NCI-H526 (cell line): ENCODE data around the gene CCDC88C.
A peak's percentile ranks its signal among the peaks of the same experiment; 100 is the strongest.
"Not testable (repeated sequence)": the region's sequence is repeated elsewhere in the genome, so short reads cannot be mapped to it uniquely, and the experiment has no call there.

ENCODE experiments used
- DNase-seq, 2 experiments: peaks; one replicate each; lab custom pipeline; 2025; lab: John Stamatoyannopoulos, UW

CCDC88C gene

DNA sequence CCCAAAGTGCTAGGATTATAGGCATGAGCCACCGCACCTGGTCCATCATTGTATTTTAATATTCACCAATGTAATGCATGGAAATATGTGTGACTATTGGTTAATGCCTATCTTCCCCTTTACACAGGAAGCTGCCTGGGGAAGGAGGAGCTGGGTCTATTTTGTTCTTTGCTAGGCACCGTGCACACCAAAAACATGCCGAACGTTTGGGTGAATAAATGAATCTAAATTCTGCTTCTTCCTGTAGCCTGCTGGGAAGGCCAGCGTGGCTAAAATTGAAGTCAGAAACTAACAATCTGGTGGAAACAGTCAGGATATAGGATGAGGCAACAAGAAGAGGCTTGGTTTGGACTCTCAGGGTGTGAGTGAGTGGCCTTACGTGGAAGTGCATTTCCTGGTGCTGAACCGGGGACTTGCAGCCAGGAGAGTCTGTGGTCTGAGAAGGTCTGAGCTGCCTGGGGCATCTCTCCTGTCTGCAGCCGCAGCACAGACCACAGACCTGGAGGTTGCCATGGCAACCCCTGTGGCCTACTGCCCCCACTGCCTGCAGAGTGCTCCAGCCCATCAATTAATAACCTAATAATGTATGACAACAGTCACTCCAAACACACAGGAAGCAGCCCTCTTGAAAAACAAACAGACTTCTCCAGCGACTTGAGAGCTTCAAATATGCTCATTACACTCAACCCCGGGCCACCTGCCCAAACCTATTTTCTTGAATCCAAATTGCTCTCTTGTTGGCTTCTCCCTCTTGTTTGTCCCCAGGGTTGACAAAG, 167.6 kb downstream of the CCDC88C start:
- DNase-seq, result no peak

DNA sequence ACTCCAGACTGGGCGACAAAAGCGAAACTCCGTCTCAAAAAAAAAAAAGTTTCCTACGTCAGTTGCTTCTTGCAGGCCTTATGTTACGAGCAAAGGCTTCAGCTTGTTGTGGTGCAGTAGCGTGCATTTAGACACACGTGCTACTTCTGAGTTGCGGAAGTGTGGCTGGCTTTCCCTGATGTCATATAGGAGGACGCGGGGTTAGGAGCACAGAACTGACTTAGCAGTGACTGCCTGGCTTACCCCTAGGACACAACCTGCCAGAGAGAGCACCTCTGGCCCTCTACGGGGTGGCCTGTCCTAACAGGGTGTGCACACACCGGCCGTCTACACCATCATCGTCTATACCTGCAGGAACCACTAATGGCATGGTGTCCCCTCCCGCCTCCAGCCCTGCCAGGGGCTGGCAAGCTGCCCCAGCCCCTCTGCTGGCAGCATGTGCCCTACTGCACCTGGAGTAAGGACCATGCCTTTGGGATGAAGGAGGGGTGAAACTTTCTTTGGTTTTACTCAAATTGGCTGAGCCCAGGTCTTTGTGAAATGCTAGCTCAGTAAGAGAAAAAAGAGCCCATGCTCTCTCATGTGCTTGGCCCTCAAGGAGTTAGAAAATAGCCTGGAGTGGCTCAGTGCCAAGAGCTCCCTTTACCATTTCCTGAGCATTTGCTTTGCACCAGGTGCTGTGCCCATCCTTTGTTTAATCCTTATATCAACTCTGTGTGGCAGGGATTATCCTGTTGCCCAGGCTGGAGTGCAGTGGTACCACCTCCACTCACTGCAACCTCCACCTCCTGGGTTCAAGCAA, 171.4 kb downstream of the CCDC88C start:
- no peak for DNase-seq

- DNase-seq, result not testable (repeated sequence)
Measured at GRCh38 chr14:91245616-91246015, 172.0 kb downstream of the CCDC88C start.

GRCh38 chr14:91245029-91245428, 172.6 kb downstream of the CCDC88C start:
- no peak for DNase-seq

DNA sequence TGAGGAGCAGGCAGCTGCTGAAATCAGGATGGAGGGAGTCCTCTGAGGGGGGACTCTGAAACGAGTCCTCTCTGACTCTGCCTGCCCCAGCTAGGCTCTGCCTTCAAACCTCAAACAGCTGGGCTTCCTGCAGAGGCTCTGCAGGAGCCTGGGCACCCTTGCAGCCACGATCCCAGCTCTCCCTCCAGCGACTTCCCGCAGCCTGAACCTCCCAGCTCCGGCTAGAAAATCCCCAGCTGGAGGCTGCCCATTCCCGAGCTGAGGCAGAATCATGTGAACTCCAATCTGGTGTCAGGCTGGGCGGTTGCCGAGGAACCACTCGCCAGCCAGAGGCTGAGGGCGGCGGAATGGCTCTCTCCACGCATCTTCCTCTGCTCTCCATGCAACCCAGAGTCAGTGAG, 173.1 kb downstream of the CCDC88C start, which contains the start of gene GPR68:
TSS of gene GPR68 (minus strand) at position 204 of the 401 bp plus-strand sequence. CDS start 9,654 bp downstream, outside the sequence.
- peak in 1 of 2 experiments; percentile 55 for DNase-seq

GRCh38 chr14:91243074-91243471, 174.5 kb downstream of the CCDC88C start:
- no peak for DNase-seq

- no peak for DNase-seq
Measured at GRCh38 chr14:91242635-91243034, 175.0 kb downstream of the CCDC88C start.

GRCh38 chr14:91241863-91242262, 175.8 kb downstream of the CCDC88C start:
- DNase-seq, result no peak

GRCh38 chr14:91238661-91239060, 179.0 kb downstream of the CCDC88C start:
- no peak for DNase-seq

- no peak for DNase-seq
Measured at GRCh38 chr14:91238085-91238484, 179.5 kb downstream of the CCDC88C start.

DNA sequence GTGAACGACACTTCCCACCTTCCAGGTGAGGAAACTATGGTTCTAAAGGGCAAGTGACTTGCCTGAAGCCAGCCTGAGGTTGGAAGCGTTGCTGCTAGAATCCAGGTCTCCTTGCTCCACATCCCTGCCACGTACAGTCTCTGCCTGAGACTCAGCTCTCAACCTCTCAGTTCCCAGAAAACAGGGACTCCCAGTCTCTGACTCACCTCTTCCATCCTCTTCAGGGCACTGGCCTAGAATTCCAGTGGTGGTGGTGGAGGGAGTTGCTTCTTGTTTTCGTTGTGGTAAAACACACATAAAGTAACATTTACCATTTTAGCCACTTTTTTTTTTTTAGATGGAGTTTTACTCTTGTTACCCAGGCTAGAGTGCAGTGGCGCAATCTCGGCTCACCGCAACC, 180.4 kb downstream of the CCDC88C start:
- no peak for DNase-seq

- DNase-seq, result no peak
Measured at GRCh38 chr14:91235841-91236240, 181.8 kb downstream of the CCDC88C start.

DNA sequence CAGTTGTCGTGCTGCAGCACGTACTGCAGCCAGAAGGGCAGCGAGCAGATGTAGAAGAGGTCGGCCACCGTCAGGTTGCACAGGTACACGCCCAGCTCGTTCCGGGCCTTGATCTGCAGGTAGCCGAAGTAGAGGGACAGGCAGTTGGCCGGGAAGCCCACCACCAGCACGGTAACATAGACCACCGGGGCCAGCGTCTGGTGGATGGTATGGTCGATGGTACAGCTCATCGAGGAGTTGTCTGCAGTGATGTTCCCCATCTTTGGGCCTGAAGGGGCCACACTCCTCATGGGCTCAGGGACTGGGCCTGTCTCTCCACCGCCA, 182.9 kb downstream of the CCDC88C start:
- no peak for DNase-seq

GRCh38 chr14:91233936-91234790, 183.5 kb downstream of the CCDC88C start:
- no peak for DNase-seq

DNA sequence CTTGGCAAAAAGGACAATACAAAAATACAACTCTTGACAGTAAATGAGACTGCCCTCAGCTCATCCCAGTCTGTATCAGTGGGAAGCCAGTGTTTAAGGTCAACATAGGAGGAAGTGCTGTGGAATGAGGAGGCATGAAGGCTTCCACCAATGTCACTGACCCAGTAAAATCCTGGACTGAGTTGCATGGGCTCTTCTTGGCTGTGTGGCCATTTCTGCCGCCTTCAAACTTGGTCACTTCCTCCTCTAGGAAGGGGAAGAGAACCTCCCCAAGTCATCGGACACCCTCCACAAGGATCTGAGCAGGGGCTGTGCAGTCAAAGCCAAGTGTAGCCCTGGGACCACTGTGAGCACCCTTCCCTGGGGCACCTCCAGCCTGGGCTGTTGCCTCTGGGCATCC, 185.0 kb downstream of the CCDC88C start:
- DNase-seq, result no peak

DNA sequence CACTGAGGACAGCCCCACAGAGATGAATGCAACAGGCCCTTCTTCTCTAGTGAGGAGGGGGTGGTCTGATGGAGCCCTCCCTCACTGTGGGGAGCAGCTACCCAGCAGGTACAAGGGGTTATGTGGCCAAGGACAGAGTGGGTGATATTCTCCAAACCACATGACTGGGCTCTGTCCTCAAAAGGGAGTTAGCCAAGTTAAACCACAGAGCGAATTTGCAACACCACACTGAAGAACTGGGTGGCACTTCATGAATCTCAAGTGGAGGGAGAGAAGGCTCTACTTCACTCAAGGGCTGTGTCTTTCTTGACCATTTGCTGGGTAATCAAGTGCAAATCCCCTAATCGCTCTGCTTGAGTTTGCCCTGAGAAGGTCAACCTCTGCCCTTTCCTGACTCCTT, 185.6 kb downstream of the CCDC88C start:
- DNase-seq, result no peak

DNA sequence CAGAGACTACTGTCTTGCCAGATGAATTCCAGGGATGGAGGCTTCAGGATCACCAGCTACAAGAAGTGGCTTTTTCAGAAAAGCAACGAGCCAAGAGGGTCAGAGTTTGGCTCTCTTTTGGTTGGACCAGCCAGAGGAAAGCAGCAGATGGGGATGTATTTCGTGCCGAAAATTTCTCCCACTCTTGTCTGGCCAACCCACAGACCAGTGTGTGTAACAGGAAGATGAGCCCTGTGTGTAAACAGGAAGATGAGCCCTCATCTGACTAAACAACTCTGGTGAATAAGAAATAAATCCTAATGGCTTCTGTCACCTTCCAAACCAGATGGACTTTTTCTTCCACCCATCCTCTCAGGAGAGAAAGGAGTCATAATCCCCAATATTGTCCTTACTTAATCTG, 186.2 kb downstream of the CCDC88C start:
- no peak for DNase-seq

DNA sequence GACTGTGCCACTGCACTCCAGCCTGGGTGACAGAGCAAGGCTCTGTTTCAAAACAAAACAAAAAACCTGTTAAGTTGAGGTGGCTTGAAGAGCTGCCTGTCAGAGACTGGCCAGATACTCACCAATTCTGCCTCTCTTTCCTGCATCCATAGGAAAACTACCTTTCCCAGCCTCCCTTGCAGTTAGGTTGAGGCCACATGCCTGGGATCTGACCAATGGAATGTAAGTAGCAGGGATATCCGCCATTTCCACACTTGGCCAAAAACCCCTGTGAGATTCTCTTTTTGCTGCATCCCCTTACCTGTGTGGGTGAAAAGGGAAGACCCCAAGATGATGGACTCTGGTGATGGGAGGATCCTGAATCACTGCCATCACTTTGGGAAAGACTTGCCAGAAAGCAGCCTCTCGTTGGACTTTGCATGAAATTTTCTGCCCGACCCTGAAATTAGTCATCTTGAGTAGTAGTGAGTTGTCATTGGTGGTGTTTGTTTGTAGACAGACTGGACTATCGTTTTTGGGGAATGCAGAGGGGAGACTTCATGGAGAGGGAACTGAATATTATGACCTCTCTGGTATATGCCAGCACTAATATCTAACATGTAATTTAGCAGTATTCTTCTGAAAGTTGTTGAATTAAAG, 187.1 kb downstream of the CCDC88C start:
- DNase-seq, result peak in 1 of 2 experiments; percentile 23

GRCh38 chr14:91229743-91230200, 187.8 kb downstream of the CCDC88C start:
- no peak for DNase-seq

DNA sequence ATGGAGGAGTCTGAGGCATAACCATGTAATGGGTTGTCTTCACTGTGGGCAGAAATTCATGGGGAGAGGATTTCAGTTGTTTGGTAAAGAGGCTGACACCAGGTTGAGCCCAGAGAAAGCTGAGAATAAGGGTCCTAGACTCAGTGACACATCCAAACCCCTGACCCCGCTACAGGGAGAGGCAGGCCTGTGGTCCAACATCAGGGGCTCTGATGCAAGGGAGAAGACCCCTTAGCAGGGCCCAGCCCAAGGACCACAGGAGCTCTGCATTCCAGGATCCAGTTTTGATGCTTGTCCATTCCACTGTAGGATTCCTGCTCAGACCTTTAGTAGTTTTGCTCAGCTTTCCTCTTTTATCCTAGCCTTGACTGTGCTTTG, 188.6 kb downstream of the CCDC88C start:
- DNase-seq, result no peak

DNA sequence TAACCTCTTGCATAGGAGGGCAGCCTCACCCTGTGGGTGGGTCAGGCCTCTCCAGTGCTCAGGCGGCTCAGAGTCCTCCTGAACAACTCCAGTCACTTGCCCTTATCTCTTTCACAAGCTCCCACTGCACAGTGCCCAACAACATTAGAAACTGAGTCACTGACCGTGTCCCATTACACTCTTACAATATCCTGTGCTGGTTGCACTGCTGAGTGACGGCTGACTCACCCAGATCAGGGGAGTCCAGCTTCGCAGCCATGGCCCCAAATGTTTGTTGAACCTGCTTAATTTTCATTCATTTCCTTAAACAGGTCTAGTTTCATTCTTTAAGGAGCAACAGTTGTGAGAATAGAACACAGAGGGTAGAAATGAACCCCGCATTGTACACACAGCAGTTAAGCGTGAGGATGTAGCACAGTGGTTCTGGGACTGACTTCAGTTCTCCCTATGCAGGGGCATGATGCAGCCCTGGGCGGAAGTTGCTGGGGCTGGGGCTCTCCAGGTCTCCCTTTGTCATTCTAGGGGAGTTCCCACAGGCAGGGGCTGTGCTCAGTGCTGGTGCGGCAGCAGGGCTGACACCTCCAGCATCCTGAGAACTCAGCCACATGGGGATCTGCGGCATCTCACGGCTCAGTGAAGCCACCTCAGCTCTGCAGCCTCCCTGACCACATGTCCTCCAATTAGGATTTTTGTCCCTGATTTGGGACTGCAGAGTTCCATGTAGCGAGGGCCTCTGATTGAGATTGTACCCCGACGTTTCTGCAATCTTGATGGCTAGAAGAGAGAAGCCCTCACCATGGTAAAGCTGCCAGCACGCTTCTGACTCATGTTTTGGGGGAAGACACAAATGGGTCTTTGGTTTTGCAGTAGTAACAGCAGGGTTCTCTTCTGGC, 189.3 kb downstream of the CCDC88C start:
- no peak for DNase-seq
